HFF-Myc (cell line): ENCODE results near the gene ADNP.

ENCODE experiments used
- DNase-seq: peaks from one replicate; pipeline ENCODE4 v3.0.0-alpha.2; 2011; ENCODE audit warnings: low read depth; ENCODE audit errors: extremely low read depth
- H3K4me3 ChIP-seq: replicated peaks from 2 replicates; pipeline ENCODE4 v1.5.1; 2011; ENCODE audit warnings: low read depth, mild to moderate bottlenecking, control low read depth, low read length
- TF ChIP-seq, protein P1 (sequence below): IDR thresholded peaks from 2 replicates; pipeline ENCODE4 v1.5.1; 2012; ENCODE audit warnings: mild to moderate bottlenecking, low read depth, low read length, control low read depth; ENCODE audit errors: missing control alignments

Gene ADNP

DNA sequence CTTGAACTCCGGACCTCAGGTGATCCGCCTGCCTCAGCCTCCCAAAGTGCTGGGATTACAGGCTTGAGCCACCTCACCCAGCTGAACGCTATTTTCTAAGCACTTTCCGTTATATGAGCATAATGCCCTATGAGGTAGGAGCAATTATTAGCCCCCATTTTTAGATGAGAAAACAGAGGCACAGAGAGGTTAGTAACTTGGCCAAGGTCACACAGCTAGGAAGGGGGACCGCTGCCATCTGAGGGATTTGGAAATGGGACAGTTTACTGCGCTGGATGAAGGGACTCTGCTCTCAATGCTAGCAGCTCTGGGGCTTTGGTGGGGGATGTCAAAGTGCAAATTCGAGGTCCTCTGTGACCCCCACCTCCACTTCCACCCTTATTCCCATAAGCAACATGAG is 73.9 kb downstream of the ADNP start:
- TF ChIP-seq, protein P1, sequence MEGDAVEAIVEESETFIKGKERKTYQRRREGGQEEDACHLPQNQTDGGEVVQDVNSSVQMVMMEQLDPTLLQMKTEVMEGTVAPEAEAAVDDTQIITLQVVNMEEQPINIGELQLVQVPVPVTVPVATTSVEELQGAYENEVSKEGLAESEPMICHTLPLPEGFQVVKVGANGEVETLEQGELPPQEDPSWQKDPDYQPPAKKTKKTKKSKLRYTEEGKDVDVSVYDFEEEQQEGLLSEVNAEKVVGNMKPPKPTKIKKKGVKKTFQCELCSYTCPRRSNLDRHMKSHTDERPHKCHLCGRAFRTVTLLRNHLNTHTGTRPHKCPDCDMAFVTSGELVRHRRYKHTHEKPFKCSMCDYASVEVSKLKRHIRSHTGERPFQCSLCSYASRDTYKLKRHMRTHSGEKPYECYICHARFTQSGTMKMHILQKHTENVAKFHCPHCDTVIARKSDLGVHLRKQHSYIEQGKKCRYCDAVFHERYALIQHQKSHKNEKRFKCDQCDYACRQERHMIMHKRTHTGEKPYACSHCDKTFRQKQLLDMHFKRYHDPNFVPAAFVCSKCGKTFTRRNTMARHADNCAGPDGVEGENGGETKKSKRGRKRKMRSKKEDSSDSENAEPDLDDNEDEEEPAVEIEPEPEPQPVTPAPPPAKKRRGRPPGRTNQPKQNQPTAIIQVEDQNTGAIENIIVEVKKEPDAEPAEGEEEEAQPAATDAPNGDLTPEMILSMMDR = no peak
- H3K4me3 ChIP-seq = no peak overlapping the region
- DNase-seq = no peak

- DNase-seq = no peak
- TF ChIP-seq, protein P1 = no peak
- H3K4me3 ChIP-seq = no peak overlapping the region
These were observed 74.7 kb downstream of the ADNP start for GRCh38 chr20:50856475-50857041.

DNA sequence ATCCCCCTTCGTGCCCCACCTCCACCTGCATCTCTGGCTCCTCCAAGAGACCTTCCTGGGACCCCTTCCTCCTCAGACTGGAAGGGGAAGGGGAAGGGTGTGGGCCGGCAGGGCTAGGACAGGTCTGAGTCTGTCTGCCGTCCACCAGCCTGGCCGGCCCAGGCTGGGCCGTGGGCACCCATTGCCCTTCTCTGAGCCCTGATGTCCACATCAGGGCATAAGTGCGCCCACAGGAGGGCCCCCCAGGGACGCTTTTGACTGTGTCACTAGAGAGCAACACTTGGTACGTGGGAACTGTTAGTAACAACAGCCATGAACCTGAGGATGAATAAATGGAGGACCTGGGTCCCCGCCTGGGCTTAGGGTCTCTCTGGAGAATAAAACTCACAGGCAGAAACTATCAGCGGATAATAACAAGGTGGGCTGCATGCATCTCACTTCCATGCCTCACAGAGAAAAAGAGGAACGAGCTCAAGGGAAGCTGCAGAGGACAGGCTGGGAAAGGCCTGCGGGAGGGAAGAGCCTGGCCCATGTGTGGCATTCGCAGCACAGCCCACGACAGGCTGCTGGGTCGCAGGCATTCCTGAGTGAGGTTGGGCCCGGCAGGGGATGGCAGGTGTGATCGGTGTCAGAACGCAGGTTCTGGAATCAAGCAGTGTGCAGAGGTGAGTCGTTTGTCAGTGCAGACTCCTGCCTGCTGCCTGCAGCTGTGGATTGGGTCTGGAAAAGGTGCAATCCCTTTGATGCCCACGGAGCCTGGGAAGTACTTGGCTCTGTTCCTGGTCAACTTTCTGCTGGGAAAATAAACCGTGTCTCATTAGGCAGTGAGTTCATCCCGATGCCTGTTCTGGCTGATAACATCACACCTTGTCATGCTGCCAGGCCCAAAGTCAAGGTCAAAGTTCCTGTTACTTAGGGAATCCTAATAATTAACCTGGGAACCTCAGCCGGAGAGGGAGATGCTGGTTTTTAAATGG is 75.5 kb downstream of the ADNP start:
- no peak overlapping the region for H3K4me3 ChIP-seq
- no peak for DNase-seq
- TF ChIP-seq, protein P1 = no peak

DNA sequence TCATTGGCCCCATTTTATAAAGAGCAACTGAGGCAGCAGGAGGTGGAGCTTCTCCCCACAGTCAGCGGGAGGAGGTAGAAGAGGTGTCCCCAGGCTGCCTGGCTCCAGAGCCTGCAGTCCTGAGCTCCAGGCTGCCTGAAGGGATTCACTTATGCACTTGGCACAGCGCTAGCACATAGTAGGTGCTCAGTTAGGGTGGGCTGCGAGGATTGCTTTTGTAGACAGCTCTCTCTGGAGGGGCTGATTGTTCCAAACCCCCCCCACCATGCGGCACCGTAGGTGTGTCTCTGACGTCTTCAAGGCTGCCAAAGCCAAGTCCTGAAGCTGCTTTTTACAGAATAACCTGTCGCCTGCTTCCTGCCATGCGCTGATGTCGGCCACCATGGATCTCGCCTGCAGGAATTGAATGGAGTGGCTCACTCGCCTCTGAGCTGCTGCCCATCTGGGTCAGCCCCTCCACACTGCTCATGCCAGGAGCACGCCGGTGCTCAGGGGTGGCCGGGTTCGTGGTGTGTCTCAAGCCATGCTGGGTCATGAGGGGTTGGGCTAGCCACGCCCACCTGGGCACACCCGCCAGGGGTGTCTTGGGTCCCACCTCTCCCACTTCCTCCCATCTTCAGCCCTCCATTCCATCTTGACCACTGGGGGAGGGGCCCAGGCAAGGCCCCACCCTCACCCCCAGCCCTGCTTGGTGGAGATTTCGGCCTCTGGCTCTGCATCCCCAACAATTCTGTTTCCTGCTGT is 76.6 kb downstream of the ADNP start:
- no peak for DNase-seq
- H3K4me3 ChIP-seq = no peak overlapping the region
- TF ChIP-seq, protein P1 = no peak

DNA sequence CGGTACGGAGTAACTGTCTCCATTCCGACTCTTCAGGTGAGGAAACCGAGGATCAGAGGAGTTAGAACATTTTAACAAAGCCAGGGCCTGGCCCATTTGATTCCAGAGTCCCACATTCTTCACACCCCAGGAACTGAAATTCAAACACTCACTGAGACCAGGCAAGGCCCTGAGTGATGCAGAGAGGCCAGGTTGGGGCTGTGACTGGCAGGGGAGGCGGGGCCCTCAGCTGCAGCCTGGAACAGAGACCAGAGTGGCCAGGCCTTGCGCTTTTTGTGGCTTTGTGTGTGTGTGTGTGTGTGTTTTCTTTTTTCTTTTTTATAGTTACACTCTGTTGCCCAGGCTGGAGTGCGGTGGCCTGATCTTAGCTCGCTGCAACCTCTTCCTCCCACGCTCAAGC is 79.2 kb downstream of the ADNP start:
- TF ChIP-seq, protein P1 = no peak
- no peak overlapping the region for H3K4me3 ChIP-seq
- DNase-seq = no peak

DNA sequence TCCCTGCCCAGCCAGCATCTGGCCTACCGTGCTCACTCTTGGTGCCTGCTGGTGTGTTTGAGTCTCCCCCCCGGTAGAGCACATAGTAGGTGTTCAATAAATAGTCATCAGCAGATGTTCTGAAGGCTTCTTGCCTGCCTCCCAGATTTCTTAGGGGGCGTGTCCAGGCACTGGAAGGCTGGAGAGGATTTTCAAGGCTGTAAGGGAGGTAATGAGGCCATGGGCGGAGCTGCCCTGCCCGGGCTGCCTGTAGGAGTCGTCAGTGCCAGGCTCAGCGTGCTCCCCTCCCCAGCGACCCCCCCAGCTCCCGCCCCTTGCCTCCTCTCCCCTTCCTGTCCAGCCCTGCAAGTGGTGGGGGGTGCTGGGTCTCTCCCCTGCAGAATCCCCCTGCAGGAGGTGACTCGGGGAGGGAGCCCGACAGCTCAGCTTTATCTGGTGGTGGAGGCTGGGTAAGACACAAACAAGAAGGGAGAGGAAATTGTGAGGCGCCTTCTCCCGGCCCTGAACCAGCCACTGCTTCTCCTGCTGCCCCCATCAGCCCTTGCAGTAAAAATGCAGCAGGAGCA is 80.4 kb downstream of the ADNP start:
- H3K4me3 ChIP-seq = no peak overlapping the region
- TF ChIP-seq, protein P1 = no peak
- no peak for DNase-seq
